GM12874 (cell line): ENCODE data around the gene CSF1R.
A peak's percentile ranks its signal among the peaks of the same experiment; 100 is the strongest.

Experiments
- TF ChIP-seq, protein P1 (sequence below): IDR thresholded peaks from 2 replicates; pipeline ENCODE4 v1.5.1; 2011; ENCODE audit warnings: low read depth, mild to moderate bottlenecking, control low read depth, low read length, moderate library complexity; ENCODE audit not compliant: insufficient read depth

The CSF1R gene

DNA sequence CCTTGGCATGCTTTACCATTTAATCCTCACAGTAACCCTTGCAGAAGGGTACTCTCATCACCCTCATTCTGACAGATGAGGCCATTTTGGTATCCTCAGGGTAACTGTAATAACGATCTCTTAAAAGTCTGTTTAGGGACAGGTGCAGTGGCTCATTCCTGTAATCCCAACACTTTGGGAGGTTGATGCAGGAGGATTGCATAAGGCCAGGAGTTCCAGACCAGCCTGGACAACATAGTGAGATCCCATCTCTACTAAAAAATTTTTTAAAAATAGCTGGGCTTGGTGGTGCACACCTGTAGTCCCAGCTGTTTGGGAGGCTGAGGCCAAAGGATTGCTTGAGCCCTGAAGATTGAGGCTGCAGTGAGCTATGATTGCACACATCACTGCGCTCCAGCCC is 31.8 kb downstream of the CSF1R start:
- TF ChIP-seq, protein P1, sequence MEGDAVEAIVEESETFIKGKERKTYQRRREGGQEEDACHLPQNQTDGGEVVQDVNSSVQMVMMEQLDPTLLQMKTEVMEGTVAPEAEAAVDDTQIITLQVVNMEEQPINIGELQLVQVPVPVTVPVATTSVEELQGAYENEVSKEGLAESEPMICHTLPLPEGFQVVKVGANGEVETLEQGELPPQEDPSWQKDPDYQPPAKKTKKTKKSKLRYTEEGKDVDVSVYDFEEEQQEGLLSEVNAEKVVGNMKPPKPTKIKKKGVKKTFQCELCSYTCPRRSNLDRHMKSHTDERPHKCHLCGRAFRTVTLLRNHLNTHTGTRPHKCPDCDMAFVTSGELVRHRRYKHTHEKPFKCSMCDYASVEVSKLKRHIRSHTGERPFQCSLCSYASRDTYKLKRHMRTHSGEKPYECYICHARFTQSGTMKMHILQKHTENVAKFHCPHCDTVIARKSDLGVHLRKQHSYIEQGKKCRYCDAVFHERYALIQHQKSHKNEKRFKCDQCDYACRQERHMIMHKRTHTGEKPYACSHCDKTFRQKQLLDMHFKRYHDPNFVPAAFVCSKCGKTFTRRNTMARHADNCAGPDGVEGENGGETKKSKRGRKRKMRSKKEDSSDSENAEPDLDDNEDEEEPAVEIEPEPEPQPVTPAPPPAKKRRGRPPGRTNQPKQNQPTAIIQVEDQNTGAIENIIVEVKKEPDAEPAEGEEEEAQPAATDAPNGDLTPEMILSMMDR = no peak

DNA sequence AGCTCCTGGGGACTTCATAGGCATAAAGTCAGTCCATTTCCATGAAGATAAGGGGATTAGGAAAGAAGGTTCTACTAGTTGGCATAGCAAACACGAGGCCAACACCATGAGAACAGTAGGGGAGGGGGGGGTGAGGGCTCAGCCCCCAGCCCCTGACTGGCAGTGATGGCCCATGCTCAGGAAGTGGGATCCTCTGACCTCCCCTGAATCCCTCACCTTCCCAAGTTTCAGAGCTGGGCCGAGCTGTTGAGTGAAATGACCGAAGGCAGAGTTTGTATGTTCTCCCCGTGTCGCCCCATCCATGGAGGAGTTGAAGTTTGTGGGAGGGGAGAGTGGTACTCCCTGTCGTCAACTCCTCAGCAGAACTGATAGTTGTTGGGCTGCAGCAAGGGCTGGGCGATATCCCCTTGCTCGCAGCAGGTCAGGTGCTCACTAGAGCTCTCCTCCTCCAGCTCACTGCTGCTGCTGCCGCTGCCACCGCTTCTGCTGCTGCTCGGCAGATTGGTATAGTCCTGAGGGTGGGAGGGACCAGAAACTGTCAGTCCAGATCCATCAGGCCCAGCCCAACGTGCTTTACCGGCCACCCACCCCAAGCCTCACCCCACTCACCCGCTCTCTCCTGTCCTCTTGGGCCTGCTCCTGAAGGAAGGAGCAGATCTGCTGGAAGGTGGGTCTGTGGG is 32.5 kb downstream of the CSF1R start:
- TF ChIP-seq, protein P1 = no peak

DNA sequence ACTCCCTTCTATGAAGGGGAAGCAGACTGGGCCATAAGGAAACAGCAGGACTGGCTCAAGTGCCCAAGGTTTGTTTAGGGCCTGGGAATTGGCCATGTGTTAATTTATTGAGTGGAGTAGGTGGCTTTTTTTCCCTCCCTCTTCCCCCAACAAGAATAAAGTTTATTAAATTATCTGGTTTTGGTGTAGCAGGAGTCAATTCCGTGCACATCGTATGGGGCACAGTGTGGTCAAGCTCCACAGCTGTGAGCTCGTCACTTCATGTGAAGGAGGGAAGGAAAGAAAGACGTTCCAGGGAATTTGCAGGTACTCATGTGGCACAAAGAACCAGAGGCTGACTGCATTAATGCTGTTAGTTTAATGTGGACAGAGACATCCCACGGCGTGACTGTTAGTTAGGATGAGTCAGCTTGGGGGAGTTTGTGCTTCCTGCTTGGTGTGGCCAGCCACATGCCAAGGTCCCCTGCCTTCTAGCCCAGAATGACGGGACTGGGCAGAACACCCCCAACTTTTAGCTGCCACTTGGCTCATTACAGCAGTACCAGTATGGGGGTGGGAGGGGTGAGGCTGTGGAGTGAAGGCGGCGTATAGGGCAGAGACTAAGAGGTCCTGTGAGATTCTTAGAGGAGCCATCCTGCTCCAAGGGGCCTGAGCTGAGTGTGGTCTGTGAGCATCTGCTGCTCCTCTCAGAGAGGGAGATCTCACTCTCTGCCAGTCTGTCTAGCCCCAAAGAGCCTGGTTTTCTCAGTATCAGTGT is 33.2 kb downstream of the CSF1R start:
- TF ChIP-seq, protein P1 = no peak

DNA sequence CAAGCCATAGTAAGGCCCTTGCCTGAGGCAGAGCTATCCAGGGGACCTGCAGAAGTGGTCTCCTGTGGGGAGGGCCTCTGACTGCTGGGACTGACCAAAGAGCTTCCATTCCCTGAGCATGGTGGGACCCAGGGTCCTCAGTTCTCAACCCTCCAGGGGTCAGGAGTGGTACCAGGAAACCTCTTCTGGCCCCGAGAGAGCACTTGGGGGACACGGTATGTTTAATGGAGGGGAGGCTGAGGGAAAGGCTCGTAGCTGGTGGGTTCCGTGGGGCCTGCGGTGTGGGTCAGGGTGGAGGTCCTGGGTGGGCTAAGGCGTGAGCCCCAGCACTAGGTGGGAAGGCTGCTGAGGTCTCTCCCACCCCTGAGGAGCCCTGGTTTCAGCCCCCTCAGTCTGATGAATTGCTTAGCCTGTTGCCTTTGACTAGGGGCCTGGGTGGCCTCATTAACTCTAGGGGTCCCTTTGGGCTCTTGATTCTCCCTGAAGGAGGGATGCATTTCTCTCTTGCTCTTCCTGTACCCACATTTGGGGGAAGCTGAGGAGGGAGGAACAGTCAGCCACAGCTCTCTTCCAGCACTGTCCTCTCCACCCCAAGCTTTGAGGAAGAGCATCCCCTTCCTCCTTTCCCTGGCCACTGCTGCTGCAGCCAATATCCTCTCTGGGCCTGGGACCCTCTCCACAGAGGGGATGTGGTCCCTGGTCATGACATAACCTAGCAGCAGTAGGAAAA is 34.0 kb downstream of the CSF1R start:
- TF ChIP-seq, protein P1 = no peak

DNA sequence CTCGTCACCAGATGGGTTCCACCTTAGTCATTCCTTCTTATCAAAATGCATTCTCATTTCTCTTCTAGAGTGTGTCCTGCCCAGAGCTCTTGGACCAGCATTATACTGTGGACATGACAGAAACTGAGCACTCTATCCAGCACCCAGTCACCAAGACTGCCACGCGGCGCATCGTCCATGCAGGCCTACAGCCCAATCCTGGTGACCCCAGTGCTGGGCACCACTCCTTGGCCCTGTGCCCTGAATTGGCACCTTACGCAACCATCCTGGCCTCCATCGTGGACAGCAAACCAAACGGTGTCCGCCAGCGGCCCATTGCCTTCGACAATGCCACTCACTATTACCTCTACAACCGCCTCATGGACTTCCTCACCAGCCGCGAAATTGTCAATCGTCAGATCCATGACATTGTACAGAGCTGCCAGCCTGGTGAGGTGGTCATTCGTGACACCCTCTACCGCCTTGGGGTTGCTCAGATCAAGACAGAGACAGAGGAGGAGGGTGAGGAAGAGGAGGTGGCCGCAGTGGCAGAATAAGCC is 34.6 kb downstream of the CSF1R start:
- TF ChIP-seq, protein P1 = no peak

DNA sequence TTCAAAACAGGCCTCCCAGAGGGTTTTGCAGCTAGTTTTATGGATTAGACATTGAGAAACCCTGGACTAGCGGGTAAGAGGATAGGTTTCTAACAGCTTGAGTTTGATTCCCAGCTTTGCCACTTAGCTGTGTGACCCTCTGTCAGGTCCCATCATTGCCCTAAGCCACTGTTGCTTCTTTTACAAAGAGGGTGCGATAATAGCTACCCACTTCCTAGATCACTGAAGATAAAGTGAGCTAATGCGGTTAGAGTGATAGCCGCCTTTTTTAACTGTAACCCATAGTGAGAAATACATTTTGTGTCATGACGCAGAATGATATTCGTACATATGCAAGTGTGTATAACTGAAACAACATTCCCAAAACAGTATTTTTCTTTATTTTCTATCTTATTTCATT is 40.3 kb downstream of the CSF1R start:
- TF ChIP-seq, protein P1 = no peak

DNA sequence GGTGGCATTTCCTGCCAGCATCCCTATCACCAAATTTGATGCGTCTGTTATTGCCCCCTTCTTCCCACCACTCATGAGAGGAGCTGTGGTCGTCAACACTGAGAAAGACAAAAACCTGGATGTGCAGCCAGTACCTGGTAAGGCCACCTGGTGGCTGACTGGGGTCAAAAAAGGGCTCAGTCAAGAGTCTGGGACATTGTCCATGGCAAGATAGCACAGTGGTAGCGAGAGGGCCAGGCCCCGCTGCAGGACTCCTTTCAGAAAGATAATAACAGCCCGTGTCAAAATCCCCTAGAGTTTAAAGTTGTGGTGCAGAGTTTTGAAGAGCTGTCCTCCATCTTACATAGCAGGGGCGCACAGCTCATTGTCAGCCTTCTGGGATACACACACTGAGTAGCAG is 40.8 kb downstream of the CSF1R start:
- TF ChIP-seq, protein P1 = 0 out of 2 replicates have a peak, but pooled peaks have one; percentile 19
